A172 (cell line): Measurements from ENCODE around the gene UBP1. TPM values are rescaled to one million over a fixed set of nuclear protein-coding genes. Genes with fewer than 3 reads are reported as not detected.
"Not testable (repeated sequence)": the region's sequence is repeated elsewhere in the genome, so short reads cannot be mapped to it uniquely, and the experiment has no call there.

Experiments
- DNase-seq: peaks from one replicate; pipeline ENCODE4 v3.0.0-alpha.2; 2015; ENCODE audit warnings: low spot score
- total RNA-seq: library from RNA; depleted of rRNA; stranded (reverse); fragments of >200 nt; shearing (Covaris generic); gene quantifications from 2 replicates; pipeline ENCODE4 v1.2.3, GENCODE V29; 2014; rRNA removed

The UBP1 gene, protein sequence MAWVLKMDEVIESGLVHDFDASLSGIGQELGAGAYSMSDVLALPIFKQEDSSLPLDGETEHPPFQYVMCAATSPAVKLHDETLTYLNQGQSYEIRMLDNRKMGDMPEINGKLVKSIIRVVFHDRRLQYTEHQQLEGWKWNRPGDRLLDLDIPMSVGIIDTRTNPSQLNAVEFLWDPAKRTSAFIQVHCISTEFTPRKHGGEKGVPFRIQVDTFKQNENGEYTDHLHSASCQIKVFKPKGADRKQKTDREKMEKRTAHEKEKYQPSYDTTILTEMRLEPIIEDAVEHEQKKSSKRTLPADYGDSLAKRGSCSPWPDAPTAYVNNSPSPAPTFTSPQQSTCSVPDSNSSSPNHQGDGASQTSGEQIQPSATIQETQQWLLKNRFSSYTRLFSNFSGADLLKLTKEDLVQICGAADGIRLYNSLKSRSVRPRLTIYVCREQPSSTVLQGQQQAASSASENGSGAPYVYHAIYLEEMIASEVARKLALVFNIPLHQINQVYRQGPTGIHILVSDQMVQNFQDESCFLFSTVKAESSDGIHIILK
- total RNA-seq = 32.6 and 34.5 TPM in 2 replicates

DNA sequence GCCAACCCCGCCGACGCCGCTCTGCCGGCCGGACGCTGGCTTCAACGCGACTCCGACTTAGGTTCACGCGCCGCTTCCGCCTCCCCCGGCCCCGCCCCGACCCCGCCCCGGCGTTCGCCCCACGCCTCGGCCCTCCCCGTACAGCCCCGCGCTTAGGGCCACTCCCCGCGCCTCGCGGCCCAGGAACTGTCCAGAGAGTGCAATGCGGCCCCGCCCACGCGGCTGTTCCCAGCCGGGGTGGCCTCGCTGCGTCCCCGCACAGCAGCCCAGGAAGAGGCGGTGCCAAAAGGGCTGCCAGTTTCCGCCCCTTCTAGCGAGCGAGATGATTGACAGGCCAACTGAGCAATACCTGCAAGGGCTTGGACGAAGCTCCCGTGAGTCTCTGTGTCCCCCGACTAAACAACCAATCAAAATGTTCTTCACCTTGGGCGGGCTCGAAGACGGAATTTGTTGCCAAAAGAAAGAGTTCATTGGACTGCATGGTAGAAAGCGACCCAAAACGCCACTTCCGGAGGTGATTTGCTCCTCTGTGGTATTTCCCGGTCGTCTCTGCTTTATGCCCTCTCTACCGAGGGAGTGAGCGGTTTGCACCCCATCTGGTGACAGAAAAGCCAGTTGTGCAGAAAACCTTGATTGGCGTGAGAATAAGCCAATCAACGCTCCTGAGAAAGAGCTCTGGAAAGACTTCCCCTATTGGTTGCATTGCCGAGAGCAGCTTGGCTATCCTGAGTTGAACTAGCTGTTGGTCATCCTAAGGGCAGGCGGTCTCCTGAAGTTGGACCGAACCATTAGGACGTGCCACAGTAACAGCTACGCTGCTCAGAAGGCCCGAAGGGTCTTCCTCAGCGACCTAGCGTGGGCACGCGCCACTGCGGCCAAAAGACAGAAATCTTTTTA lies at the start of gene UBP1:
Gene UBP1 (minus strand): TSS at position 78 of the 897 bp plus-strand sequence. CDS start 557 bp downstream, outside the sequence.
- DNase-seq = peak; percentile 100

DNA sequence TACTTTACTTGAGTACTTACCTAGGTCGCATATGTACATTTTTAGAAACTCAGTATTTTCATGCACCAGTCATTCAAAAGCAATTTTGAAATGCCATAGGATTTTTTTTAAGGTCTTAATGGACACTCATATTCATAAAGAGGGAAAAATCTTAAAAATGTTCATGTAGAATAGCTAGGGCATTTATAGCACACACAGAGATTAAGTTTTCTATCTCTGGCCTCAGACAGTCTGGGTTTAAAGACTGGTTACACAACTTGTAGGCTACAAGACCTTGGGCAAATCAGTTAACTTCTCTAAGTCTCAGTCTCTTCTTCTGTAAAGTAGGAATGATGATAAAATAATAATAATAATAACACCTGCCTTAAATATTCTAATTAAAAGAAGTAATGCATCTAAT lies 48.5 kb upstream of the UBP1 start:
- DNase-seq = no peak

DNA sequence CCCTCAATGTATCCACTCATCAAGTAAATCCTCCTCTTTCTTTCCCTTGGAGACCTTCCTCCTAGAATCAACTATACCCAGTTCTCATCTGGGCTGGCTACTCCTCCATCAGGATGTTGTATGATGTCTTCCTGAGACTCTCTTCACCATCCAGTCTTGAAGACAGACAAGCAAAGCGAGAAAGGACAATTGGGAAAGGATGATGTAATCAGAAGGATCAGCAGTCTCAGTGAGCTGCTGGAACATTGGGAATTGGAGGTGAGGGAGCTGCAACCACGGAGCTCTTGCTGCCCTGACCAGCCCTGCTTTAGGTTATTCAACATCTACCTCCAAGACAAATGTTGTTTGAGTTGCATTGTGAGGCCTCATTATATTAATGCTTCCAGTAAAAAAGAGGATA lies 48.0 kb upstream of the UBP1 start:
- no peak for DNase-seq

DNA sequence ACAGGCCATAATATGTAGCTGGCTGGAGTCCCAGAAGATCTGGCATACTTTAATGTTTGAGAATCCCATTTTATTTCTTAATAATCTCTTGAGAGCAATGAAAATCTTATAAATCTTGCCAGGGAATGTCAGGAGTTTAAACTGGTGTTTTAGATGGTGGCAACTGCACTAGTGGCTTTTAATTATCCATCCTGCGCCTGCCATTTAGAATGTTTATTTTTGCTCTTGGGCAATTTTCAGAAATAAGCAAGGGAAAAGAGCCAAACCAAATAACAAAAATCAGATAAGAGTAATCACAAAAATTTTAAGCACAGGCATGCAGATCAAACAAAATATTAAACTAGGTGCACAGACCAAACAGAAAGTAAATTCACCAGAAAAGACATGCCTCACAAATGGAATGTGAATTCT lies 41.9 kb upstream of the UBP1 start:
- peak; percentile 38 for DNase-seq

DNA sequence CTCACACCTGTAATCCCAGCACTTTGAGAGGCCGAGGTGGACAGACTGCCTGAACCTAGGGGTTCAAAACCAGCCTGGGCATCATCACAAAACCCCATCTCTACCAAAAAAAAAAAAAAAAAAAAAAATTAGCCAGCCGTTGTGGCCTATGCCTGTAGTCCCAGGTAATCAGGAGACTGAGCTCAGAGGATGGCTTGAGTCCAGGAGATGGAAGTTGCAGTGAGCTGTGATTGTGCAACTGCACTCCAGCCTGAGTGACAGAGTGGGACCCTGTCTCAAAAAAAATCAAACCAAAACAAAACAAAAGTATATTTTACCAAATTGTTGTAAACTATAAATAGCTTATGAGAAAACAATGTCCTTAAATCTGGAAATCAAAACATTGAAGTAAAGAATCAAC lies 34.7 kb upstream of the UBP1 start:
- no peak for DNase-seq

DNA sequence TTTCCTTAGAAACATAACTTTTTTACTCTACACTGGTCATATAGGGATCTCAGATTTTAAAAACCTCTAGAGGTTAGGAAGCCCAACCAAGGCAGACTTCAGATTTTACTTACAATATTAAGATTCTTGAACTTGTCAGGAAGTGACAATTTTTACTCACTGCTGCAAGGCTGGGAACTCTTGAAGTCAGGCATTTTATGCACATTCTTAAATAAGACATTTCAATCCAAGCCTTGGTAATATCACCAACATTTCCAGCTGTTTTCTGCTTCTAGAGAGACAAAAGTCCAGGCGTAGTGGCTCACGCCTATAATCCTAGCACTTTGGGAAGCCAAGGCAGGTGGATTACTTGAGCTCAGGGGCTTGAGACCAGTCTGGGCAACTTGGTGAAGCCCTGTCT lies 33.6 kb upstream of the UBP1 start:
- DNase-seq = no peak

DNA sequence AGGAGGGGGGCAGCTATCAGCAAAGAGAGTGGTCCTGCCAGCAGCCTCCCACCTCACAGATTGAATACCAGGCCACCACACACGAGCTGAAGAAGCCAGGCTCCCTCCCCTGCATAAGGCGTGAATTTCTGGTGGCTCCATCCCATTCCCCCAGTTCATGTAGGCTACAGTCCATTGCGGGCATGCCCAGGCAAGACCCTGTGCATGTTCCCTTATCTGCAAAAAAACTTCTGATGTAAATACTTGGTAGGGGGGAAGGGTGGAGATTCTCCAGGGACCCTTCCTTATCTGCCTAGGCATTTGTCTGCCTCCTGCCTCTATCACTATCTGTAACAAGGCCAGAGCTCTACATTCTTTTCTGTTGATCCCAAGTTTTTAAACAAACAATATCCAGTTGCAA lies 27.6 kb upstream of the UBP1 start:
- no peak for DNase-seq

DNA sequence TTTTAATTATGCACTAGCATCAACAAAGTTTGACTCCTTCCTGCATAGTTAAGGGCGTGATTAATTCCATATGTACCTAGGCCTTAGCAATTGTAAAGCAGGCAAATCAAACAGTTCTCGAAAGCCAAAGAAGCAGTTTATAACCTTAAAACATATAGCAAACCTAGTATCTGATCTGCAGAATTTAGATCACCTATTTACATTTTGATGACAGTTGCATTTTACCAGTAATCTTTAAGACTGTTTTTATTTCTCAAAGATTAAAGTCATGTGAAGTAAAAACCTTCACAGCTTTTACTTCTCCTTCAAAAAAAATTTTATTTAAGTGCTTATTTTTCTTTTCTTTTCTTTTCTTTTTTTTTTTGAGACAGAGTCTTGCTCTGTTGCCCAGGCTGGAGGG lies 20.9 kb upstream of the UBP1 start:
- no peak for DNase-seq

DNA sequence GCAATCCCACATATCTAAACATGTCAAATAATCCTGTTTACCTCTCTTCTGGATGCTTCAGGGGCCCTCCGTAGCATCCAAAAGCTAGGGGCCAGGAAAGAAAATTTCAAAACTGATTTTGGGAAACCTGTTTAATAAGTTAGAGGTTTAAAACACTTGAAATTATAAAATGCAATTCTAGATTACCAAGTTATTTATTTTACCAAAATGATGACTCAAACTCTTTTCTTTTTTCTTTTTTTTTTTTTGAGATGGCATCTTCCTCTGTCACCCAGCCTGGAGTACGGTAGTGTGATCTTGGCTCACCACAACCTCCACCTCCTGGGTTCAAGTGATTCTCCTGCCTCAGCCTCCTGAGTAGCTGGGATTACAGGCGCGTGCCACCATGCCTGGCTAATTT lies 19.4 kb upstream of the UBP1 start:
- not testable (repeated sequence) for DNase-seq

DNA sequence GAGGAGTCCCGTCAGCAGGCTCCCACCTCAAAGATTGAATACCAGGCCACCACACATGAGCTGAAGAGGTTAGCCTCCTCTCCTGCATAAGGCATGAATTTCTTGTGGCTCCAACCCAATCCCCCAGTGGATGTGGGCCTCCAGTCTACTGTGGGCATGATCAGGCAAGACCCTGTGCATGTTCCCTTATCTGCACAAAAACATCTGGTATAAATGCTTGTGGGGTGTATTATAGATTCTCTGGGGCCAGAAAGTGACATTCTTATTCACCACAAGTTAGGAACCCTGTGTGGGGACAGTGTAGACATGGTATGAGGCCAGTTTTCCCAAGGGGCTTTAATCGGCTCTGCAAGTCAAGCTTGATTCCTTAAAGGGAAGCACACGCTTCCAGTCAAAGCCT lies 18.2 kb upstream of the UBP1 start:
- no peak for DNase-seq

DNA sequence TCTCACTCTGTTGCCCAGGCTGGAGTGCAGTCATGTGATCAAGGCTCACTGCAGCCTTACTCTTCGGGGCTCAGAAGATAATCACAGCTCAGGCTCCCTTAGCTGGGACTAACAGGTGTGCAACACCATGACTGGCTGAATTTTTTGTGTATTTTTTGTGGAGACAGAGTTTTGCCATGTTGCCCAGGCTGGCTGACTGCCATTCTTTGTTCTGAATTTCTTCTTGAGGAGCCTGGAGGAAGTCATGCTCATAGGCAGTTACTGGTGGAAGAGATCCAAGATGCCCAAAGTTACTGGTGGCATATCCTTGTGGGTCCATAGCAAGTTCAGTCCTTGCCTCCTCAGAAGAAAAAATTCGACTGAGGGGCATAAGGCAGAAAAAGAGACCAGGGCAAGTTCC lies 16.6 kb upstream of the UBP1 start:
- no peak for DNase-seq

DNA sequence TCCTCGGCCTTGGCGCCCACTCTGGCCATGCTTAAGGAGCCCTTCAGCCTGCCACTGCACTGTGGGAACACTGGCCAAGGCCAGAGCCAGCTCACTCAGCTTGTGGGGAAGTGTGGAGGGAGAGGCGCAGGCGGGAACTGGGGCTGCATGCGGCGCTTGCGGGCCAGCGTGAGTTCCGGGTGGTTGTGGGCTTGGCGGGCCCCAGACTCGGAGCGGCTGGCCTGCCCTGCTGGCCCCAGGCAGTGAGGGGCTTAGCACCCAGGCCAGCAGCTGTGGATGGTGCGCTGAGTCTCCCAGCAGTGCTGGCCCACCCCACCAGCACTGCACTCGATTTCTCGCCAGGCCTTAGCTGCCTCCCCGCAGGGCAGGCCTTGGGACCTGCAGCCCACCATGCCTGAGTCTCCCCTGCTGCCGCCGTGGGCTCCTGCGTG lies 13.1 kb upstream of the UBP1 start:
- no peak for DNase-seq

DNA sequence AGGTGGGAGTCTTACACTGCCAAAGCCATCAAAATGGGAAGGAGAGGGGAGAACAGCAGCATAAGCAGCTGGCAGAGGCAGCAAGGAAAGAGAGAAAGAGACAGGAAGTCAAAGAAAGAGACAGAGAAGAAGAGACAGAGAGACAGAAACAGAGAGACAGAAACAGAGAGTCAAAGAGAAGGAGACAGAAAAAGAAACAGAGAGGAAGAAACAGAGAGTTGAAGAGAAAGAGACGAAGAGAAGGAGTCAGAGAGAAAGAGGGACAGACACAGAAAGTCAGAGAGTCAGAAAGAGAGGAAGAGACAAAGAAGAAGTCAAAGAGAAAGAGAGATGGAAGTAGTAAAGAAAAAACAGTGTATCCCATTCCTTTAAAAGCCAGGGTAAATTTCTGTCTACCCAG lies 11.8 kb upstream of the UBP1 start:
- DNase-seq = not testable (repeated sequence)

DNA sequence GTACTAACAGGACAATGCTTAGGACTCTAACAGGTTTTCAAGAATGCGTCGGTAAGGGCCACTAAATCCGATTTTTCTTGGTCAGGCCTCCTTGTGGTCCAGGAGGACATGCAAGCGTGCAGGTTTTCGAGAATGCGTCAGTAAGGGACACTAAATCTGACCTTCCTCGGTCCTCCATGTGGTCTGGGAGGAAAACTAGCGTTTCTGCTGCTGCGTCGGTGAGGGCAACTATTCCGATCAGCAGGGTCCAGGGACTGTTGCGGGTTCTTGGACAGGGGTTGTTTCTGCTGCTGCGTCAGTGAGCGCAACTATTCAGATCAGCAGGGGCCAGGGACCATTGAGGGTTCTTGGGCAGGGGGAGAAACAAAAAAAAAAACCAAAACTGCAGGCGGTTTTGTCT lies 7.8 kb upstream of the UBP1 start:
- DNase-seq = no peak

DNA sequence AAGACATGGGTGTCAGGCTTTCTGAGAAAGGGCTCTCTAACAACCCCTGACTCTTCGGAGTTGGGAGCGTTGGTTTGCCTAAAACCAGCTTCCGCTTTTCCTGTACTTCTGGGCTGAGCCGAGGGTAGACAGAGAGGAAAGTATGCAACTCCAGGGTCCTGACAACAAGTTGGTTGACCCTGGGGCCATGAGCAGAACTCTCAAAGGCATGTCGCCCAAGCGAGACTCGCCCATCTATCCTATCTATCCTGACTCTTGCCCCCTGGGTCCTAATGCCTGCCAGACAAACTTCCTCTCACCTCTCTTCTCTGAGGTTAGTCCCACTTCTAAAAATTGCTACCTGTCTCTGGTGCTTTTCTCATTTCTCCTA lies 7.0 kb upstream of the UBP1 start:
- DNase-seq = not testable (repeated sequence)

DNA sequence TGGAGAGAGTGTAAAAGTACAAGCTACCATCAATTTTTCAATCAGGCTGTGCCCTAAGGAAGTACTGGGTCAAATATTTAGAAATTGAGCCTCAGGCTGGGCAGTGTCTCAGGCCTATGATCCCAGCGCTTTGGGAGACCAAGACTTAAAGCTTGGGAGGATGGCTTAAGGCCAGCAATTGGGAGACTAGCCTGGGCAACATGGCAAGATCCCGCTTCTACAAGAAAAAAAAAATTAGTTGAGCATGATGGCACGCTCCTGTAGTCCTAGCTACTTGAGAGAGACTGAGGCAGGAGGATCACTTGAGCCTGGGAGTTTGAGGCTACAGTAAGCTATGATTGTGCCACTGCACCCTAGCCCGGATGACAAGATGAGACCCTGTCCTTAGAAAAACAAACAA lies 2.0 kb upstream of the UBP1 start:
- no peak for DNase-seq

DNA sequence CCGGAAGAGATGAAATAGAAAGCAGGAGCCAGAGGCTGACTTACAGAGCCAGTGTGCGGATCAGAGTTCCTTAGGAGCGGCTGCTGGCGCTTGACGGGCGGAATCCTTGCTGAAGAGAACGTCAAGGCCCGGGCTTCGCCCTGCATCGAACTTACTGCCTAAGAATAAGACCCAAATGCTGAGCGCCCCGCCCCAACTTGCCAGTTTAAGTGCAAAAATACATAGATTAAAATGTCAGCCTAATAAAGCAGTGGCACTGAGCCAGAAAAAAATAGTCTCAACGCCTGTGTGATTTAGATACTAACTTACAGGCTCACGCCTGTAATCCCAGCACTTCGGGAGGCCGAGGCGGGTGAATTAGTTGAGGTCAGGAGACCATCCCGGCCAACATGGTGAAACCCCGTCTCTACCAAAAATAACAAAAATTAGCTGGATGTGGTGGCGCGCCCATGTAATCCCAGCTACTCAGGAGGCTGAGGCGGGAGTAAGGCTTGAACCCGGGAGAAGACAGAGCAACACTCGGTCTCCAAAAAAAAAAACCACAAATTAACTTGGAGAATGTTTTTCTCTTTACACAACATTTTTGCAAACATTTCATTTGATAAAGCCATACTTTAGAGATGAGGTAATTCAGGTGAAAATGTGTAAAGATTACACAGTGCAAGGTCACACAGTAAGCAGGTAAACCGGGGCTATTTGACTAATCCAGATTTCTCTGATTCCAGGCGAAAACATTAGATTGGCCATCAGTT lies 1.2 kb upstream of the UBP1 start:
- no peak for DNase-seq

DNA sequence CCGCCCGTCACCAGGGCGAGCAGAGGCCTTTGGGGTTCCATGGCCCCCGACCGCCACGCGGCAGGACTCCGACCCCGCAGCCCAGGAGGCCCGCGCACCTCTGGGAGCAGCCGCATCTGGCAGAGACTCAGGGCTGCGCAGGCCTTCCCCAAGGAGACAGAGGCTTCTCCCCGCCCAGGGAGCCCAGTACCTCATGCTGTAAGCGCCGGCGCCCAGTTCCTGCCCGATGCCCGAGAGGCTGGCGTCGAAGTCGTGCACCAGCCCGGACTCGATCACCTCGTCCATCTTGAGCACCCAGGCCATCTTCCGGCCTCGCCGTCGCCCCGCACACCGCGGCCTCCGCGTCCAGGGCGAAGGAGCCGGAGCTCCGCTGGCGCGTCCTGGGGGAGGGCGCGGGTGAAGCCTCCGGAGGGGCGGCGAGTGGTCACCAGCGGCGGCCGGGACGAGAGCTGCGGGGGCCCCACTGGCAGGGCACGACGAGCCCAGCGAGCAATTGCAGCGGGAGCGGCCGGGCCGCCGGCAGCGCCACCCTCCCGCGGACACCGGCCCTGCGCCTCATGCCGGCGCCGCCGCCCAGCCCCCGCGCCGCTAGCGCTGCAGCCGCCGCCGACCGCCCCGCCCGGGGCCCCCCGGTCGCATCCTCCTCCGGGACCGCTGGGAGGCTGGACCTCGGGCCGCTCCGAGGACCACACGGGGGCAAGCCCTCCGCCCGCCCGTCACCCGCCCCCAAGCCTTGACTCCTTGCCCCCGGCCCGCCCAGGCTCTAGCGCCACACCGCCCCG lies 468 bp downstream of the UBP1 start:
- peak; percentile 27 for DNase-seq

DNA sequence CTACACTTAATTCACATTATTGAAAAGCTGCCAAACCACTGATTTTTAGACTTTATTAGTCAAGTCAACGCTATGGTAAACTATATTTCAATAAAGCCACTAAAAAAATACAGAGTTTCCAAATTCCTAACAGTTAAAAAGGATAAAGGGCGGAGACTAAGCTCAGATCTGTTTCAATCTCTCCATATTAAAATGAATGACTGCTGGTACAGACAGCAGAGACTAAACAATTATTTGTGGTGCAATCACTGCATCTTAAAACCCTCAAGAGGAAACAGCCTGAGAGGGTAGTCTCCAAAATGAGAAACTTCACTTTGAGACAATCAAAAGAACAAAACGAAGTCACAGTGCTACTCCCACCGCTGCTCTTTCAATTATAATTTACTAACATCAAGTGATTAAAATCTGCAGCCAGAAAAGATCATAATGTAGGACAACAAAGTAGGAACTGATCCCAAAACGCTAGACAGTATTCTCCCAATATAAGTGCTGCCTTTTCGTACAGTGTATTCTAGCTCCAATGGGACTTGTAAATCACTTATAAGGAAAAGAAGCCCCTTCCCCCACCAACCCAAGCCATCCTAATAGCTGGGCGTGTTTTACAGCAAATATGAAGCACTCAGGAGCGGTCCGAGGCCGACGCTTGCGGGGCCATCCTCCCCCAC lies 1.2 kb downstream of the UBP1 start:
- peak; percentile 23 for DNase-seq

DNA sequence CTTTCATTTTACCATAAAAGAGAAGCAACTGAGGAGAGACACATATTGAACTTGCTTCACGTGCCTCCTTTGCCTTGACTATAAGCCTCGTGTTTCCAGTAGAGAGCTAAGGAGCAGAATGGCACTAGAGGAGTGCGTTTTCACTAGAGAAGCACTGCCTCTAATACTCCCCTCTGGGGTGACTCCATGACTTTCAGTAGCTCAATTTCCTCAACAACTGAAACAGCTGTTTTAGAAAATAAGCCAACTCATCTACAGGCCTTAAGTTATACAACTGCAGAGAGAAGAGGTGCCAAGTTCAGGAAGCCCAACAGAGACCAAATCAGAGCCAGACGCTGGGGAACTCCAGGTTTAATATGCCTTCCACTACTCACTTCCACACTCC lies 1.9 kb downstream of the UBP1 start:
- DNase-seq = peak; percentile 22
